ENCODE results near the gene BCKDHA.

DNA sequence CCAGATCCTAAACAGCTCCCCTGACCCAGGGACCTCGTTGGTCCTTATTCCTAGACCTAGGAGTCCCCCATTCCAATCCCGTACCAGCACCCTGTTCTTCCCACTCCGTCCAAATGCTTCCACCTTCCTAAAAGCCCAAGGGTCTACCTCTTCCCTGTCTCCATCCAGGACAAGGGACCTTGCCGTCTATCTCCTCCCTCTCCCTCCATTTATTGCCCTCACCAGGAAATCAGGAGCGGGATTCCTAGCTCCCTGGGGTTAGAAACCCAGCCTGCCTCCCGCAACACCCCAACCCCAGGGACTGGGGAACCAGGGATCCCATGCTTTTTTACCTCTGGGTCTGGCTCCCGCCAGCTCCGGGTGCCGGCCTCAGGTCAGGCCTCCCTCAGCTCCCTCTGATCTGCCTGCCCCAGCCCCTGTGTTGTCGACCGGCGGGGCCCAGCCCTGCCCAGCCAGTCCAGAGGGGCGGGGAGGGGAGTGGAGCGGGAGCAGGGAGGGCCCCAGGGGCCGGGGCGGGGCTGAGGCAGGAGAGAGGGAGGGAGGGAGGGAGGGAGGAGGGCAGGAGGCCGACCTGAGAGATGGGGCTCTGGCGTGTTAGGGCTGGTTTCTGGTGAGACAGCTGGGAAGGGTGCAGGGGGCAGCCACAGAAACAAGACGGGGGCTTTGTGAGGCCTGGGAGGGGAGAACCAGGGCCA is 29.5 kb downstream of the BCKDHA start, which contains the start of gene B3GNT8:
- TF ChIP-seq CTCF (IDR thresholded peaks at IDR 0.05) (no peak), POLR2AphosphoS5 (IDR thresholded peaks at IDR 0.05) (peak in 1 of 3 donors; percentile 21), POLR2A (IDR thresholded peaks at IDR 0.05) (no peak)
